Epithelial cell of proximal tubule (primary cell): ENCODE measurements around the gene KIF26B. TPM values are rescaled to one million over a fixed set of nuclear protein-coding genes. Genes with fewer than 3 reads are reported as not detected.
"Not testable (repeated sequence)": the region's sequence is repeated elsewhere in the genome, so short reads cannot be mapped to it uniquely, and the experiment has no call there.

ENCODE experiments used
- DNase-seq: peaks from one replicate; pipeline ENCODE4 v3.0.0-alpha.2; 2011; ENCODE audit warnings: low read depth
- H3K4me3 ChIP-seq: 2 replicates; pipeline ENCODE4 v1.5.1; 2011; ENCODE audit warnings: low read depth, mild to moderate bottlenecking, low read length
- CTCF ChIP-seq: conservative IDR thresholded peaks from 2 replicates; pipeline ENCODE4 v1.5.1; 2012; ENCODE audit warnings: low read depth, mild to moderate bottlenecking, low read length
- total RNA-seq: library from RNA; depleted of rRNA; stranded (reverse); fragments of >200 nt; gene quantifications from 2 replicates; pipeline ENCODE4 v1.2.3, GENCODE V29; 2015

Gene KIF26B
- total RNA-seq, 1 donor from 2014 or later = 2.8 TPM

- peak; percentile 18 for DNase-seq
- TF ChIP-seq CTCF = no peak
- H3K4me3 ChIP-seq = no peak overlapping the region
Measured at GRCh38 chr1:245707941-245708340, 553.2 kb downstream of the KIF26B start.

DNA sequence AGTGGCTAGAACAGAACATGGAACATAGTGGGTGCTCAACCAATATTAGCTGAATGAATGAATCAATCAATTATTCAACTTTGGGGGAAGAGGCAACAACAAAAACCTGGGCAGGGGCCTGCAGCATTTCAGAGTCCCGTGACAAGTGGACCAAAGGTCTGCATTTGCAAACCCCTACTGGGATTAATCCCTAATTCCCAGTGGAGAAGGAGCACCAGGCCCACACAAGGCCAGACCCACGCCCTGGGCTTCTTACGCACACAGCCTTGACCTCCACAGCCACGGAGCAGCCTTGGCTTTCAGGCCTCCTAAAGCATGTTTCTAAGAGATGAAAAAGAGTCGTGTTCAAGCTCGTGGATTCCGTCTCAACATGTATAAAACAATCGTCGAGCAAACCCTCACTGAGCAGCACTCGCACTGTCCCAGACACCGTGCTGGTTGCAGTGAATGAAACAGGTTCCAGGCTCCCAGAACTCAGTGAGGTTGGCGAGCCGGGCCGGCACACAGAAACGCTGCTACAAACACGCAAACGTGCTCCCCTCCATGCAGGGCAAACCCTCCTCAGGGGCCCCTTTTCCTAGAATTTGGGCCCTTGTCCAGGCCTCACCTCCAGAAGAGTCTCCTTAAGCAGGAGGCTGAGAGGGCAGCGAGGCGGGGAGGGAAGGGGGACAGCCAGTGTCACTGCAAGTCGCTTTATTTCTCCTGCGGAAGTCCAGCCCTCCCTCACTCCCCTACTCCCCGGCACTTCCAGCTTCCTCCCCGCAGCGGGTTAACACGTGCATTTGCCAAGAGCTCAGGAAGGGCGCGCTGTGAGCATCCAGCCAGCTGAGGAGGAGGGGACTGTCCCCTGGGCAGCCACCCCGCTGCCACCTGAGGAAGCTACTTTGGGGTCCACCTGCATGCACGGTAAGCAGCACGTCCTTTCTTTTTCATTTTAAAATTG lies 556.4 kb downstream of the KIF26B start:
- DNase-seq = no peak
- TF ChIP-seq CTCF = no peak
- H3K4me3 ChIP-seq = no peak overlapping the region

- H3K4me3 ChIP-seq, DNase-seq: not testable (repeated sequence)
Measured at GRCh38 chr1:245714027-245714426, 559.2 kb downstream of the KIF26B start.

GRCh38 chr1:245715291-245715701 lies 560.5 kb downstream of the KIF26B start:
- no peak overlapping the region for H3K4me3 ChIP-seq
- no peak for DNase-seq
- TF ChIP-seq CTCF = no peak

- no peak for TF ChIP-seq CTCF
- no peak overlapping the region for H3K4me3 ChIP-seq
- DNase-seq = peak; percentile 86
Measured at GRCh38 chr1:245715970-245716369, 561.2 kb downstream of the KIF26B start.

- TF ChIP-seq CTCF = no peak
- no peak for DNase-seq
- H3K4me3 ChIP-seq = no peak overlapping the region
Measured at GRCh38 chr1:245716561-245716960, 561.8 kb downstream of the KIF26B start.

DNA sequence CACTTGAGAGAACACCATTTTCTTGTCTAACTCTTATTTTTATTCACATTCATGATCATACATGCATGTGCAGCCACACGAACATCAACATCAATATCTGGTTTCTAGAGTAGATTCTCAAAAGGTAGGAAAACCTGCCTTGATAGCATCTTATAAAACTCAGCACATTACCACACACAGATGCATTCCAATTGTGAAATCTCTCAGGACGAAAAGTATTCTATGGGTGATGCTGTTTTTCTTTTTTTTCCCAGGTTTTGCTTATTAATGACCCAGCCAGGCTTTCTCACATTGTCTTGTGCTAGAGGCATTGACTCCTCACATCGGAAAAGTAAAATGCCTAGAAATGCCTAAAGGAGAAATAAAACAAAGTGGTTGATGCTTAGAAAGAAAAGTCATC lies 562.8 kb downstream of the KIF26B start:
- DNase-seq = no peak
- no peak overlapping the region for H3K4me3 ChIP-seq
- TF ChIP-seq CTCF = no peak
